Parathyroid adenoma (tissue), 2 donors: ENCODE measurements around the gene PWP2.
"Not testable (repeated sequence)": the region's sequence is repeated elsewhere in the genome, so short reads cannot be mapped to it uniquely, and the experiment has no call there.

ENCODE experiments used
- H2AFZ ChIP-seq: fragments of 300-600 bp; sonication (generic); one replicate; pipeline ENCODE4 v1.7.0; 2017; ENCODE audit warnings: antibody characterized with exemption, mild to moderate bottlenecking
- H3K27ac ChIP-seq: fragments of 300-600 bp; sonication (generic); one replicate; pipeline ENCODE4 v1.7.0; 2017
- H3K27me3 ChIP-seq: fragments of 300-600 bp; sonication (generic); one replicate; pipeline ENCODE4 v1.7.0; 2017; ENCODE audit warnings: low read length; ENCODE audit not compliant: control insufficient read depth, insufficient read depth
- H3K36me3 ChIP-seq: fragments of 300-600 bp; sonication (generic); one replicate; pipeline ENCODE4 v1.7.0; 2017; ENCODE audit warnings: low read length; ENCODE audit not compliant: control insufficient read depth, insufficient read depth
- H3K4me1 ChIP-seq: fragments of 300-600 bp; sonication (generic); one replicate; pipeline ENCODE4 v1.7.0; 2017; ENCODE audit warnings: control low read depth
- H3K4me2 ChIP-seq: fragments of 300-600 bp; sonication (generic); one replicate; pipeline ENCODE4 v1.7.0; 2017; ENCODE audit warnings: low read length
- H3K4me3 ChIP-seq: fragments of 300-600 bp; sonication (generic); one replicate; pipeline ENCODE4 v1.7.0; 2017; ENCODE audit warnings: low read depth, low read length
- H3K79me2 ChIP-seq: fragments of 300-600 bp; sonication (generic); one replicate; pipeline ENCODE4 v1.7.0; 2017; ENCODE audit warnings: control low read depth
- H3K9ac ChIP-seq: fragments of 300-600 bp; sonication (generic); one replicate; pipeline ENCODE4 v1.7.0; 2017; ENCODE audit warnings: mild to moderate bottlenecking
- H3K9me3 ChIP-seq: fragments of 300-600 bp; sonication (generic); one replicate; pipeline ENCODE4 v1.7.0; 2017; ENCODE audit warnings: low read length; ENCODE audit not compliant: control insufficient read depth
- TF ChIP-seq, protein P1 (sequence below): fragments of 300-600 bp; sonication (generic); IDR thresholded peaks from one replicate; pipeline ENCODE4 v1.7.0; 2017; ENCODE audit warnings: antibody characterized with exemption, mild to moderate bottlenecking
- donor health status: primary hyperparathyroidism.

The PWP2 gene

DNA sequence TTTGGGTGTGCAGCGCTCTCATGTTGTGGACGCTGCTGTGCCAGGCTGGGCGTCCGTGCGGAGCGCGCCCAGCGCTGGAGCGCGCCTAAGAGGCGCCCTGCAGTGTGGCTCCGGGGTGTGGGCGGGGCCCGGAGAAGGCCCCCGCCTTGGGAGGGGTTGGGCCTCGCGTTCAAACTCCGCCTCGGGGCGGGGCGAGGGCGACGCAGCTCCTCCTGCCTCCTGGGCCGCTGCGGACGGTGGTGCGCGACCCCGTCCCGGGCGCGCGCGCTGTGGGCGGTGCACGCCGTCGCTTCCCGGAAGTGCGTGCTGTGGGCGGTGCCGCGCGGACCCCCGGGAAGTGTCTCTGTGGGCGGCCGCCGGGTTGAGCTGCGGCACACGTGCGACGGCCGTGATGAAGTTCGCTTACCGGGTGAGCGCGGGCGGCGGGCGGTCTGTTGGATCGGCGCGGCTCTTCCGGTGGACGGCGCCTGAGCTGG, at the start of gene PWP2:
TSS of gene PWP2 (plus strand) at position 374 of the 476 bp plus-strand sequence. CDS start at position 392, 18 bp downstream.
- H3K27ac ChIP-seq, H3K9ac ChIP-seq, H3K36me3 ChIP-seq, H3K79me2 ChIP-seq, H3K27me3 ChIP-seq, H3K9me3 ChIP-seq, H3K4me2 ChIP-seq, H3K4me3 ChIP-seq, H3K4me1 ChIP-seq: not testable (repeated sequence)
- peak within 1 kb of the TSS; percentile 33 for H2AFZ ChIP-seq

DNA sequence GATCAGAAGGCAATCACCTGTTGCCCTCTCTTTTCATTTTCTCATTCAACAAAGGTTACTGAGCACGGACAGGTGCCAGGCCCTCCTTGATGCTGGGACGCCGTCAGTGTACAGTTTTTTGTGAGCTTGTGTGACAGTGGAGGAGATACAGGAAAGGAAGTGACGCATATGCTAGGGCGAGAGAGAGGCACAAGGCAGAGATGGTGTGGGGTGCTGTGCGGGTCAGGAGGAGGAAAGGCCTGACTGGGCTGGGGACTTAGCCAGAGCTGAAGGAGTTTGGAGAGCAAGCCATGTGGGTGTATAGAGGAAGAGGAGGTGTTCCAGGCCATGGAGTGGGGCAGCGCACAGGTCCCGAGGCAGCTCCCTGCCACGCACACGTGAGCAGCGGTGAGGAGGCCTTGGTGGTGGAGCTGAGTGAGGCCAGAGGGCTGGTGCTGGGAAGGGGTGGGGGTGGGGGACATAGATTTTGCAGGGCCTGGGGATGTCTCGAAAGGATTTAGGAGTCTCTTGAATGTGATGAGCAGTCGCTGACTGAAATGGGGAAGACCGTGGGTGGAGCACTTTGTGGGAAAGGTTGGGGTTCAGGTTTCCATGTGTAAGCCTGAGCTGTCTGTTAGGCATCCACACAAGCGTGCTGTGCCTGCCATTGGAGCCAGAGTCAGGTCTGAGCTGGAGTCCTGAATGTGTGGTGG, 49.1 kb upstream of the PWP2 start:
- no peak overlapping the region for H3K4me3 ChIP-seq
- no peak overlapping the region for H3K27ac ChIP-seq

DNA sequence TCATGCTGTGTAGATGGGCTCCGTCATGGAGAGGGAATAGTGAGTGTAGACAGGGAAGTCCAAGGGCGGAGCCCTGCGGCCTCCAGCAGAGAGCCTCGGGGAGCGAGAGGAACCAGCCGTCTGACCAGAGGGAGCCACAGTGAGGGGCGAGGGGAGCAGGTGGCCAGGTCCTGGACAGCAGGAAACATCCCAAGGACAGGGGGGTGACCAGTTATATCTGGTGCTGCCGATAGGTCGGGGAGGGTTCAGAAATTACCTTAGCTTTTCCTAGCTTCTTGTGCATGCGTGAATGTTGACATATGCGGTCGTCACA, 48.6 kb upstream of the PWP2 start:
- TF ChIP-seq, protein P1, sequence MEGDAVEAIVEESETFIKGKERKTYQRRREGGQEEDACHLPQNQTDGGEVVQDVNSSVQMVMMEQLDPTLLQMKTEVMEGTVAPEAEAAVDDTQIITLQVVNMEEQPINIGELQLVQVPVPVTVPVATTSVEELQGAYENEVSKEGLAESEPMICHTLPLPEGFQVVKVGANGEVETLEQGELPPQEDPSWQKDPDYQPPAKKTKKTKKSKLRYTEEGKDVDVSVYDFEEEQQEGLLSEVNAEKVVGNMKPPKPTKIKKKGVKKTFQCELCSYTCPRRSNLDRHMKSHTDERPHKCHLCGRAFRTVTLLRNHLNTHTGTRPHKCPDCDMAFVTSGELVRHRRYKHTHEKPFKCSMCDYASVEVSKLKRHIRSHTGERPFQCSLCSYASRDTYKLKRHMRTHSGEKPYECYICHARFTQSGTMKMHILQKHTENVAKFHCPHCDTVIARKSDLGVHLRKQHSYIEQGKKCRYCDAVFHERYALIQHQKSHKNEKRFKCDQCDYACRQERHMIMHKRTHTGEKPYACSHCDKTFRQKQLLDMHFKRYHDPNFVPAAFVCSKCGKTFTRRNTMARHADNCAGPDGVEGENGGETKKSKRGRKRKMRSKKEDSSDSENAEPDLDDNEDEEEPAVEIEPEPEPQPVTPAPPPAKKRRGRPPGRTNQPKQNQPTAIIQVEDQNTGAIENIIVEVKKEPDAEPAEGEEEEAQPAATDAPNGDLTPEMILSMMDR, result no peak
- no peak overlapping the region for H2AFZ ChIP-seq
- H3K9ac ChIP-seq, result no peak overlapping the region
- H3K27ac ChIP-seq, result no peak overlapping the region
- no peaks in the 10 kb centered on the region for H3K9me3 ChIP-seq
- H3K4me3 ChIP-seq, result no peak overlapping the region
- H3K27me3 ChIP-seq, result no peaks in the 10 kb centered on the region
- H3K4me2 ChIP-seq, result no peak overlapping the region
- H3K79me2 ChIP-seq, result no peaks in the 10 kb centered on the region
- no peaks in the 10 kb centered on the region for H3K36me3 ChIP-seq
- H3K4me1 ChIP-seq, result no peaks in the 10 kb centered on the region

More for the DNA sequence above, 49.1 kb upstream of the PWP2 start:
- H3K9me3 ChIP-seq, result no peaks in the 10 kb centered on the region
- H2AFZ ChIP-seq, result no peak overlapping the region
- H3K9ac ChIP-seq, result no peak overlapping the region
- TF ChIP-seq, protein P1, result no peak
- H3K4me1 ChIP-seq, result no peaks in the 10 kb centered on the region
- no peak overlapping the region for H3K4me2 ChIP-seq
- no peaks in the 10 kb centered on the region for H3K27me3 ChIP-seq
- H3K79me2 ChIP-seq, result no peaks in the 10 kb centered on the region
- no peaks in the 10 kb centered on the region for H3K36me3 ChIP-seq

DNA sequence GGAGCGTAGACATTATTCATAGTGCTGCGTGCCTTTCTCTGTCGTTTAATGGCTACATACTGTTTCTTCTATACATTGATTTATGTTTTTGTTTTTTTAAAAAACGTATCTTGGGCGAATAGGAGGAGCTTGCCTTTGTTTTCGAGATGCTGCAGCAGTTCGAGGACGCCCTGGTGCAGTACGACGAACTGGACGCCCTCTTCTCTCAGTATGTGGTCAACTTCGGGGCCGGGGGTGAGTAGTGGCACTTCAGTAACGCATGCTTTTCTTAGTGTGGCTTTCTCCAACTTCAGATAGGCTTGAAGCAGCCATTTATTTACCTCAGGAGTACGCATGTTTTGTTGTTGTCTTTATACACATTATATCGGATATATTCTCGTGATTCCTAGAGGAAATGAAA, 48.2 kb upstream of the PWP2 start:
- Histone ChIP-seq H3K79me2 (no peaks in the 10 kb centered on the region), H3K27me3 (no peaks in the 10 kb centered on the region), H2AFZ (no peak overlapping the region), H3K27ac (no peak overlapping the region), H3K4me3 (no peak overlapping the region), H3K9ac (no peak overlapping the region), H3K9me3 (no peaks in the 10 kb centered on the region), H3K4me1 (no peaks in the 10 kb centered on the region), H3K36me3 (no peaks in the 10 kb centered on the region), H3K4me2 (no peak overlapping the region)
- TF ChIP-seq, protein P1, result no peak

DNA sequence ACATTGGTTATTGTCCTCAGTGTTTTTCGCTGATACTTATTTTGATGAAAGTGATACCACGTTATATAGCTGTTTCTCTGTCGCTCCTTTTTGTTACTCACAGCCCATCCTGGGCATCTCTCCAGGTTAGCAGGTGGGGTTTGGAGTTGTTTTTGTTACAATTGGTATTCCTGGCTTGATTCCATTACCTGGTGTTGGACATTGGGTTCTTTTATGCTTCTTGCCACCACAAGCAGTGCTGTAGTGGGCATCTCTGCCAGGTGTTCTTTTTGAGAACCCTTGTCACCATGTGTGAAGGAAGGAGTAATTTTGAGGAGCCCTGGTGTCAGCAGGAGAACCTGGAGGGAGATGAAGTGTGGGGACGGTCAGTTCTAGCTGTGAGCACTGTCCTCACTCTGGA, 47.5 kb upstream of the PWP2 start:
- H3K4me1 ChIP-seq, result no peaks in the 10 kb centered on the region
- no peaks in the 10 kb centered on the region for H3K79me2 ChIP-seq
- no peak overlapping the region for H3K9ac ChIP-seq
- no peak overlapping the region for H2AFZ ChIP-seq
- H3K27me3 ChIP-seq, result no peaks in the 10 kb centered on the region
- H3K4me2 ChIP-seq, result no peak overlapping the region
- TF ChIP-seq, protein P1, result no peak
- H3K27ac ChIP-seq, result no peak overlapping the region
- no peaks in the 10 kb centered on the region for H3K9me3 ChIP-seq
- no peak overlapping the region for H3K4me3 ChIP-seq
- no peaks in the 10 kb centered on the region for H3K36me3 ChIP-seq
